ENCODE data around the gene SNX8. TPM values are rescaled to one million over a fixed set of nuclear protein-coding genes. Genes with fewer than 3 reads are reported as not detected.
A peak's percentile ranks its signal among the peaks of the same experiment; 100 is the strongest.

The SNX8 gene
- total and polyA plus RNA-seq, 8 donors: 7.7 to 72.9 (median 12.0) TPM

- TF ChIP-seq POLR2AphosphoS5 (IDR thresholded peaks at IDR 0.05) (no peak), POLR2A (IDR thresholded peaks at IDR 0.05) (no peak), EP300 (IDR thresholded peaks at IDR 0.05) (no peak), CTCF (IDR thresholded peaks at IDR 0.05) (no peak)
- Histone ChIP-seq H3K4me1 (peaks cover 0 to 28% (median 12%) of the 10 kb centered on the region in 4 donors), H3K27me3 (no peaks in the 10 kb centered on the region), H3K4me3 (no peak overlapping the region), H3K9me3 (no peaks in the 10 kb centered on the region), H3K36me3 (peaks cover 0 to 7% (median 6%) of the 10 kb centered on the region in 4 donors), H3K27ac (peak overlapping the region in 2 of 5 donors; percentile 38 to 56)
- intact Hi-C loops (cut with DNase I; ENCODE audit: low total_unique reads): no loop called here
- DNase-seq: no peak
- WGBS, 5 donors: 79 to 90% (median 89%) methylated on average over 14 of the region's 14 CpGs
These were observed 32.0 kb downstream of the SNX8 start for GRCh38 chr7:2282185-2282751.

- Histone ChIP-seq H3K4me3 (no peak overlapping the region), H3K27ac (peak overlapping the region in 2 of 5 donors; percentile 38 to 56), H3K27me3 (no peaks in the 10 kb centered on the region), H3K9me3 (no peaks in the 10 kb centered on the region), H3K36me3 (peaks cover 0 to 15% (median 12%) of the 10 kb centered on the region in 4 donors), H3K4me1 (peaks cover 0 to 28% (median 12%) of the 10 kb centered on the region in 4 donors)
- intact Hi-C loops (cut with DNase I; ENCODE audit: low total_unique reads): no loop called here
- WGBS, 5 donors: 40 to 73% (median 66%) methylated on average over 9 of the region's 9 CpGs
- DNase-seq: peak in 1 of 2 donors; percentile 90
- no peak for TF ChIP-seq CTCF (IDR thresholded peaks at IDR 0.05)
- TF ChIP-seq POLR2A (IDR thresholded peaks at IDR 0.05): no peak
These were observed 32.7 kb downstream of the SNX8 start for GRCh38 chr7:2281541-2281940.

DNA sequence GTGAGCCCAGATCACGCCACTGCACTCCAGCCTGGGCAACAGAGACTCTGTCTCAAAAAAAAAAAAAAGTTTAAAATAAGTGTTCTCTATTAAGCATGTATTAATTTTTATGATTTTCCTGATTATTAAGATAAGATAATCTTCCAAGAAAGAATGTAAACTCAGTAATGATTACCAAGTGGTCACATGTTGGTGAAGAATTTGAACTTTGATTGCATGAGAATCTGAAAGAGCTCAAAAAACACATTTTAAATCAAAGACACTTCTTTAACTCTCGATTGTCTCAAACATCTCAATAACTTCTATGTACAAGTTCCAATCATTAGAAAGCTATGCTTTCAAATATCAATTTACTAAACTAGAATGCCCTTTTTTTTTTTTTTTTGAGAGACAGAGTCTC, 33.8 kb downstream of the SNX8 start:
- WGBS, 5 donors: 30 to 57% (median 50%) methylated on average over 2 of the region's 2 CpGs
- Histone ChIP-seq H3K27me3 (no peaks in the 10 kb centered on the region), H3K4me3 (no peak overlapping the region), H3K9me3 (no peaks in the 10 kb centered on the region), H3K27ac (no peak overlapping the region), H3K36me3 (peaks cover 0 to 24% (median 20%) of the 10 kb centered on the region in 4 donors), H3K4me1 (peaks cover 0 to 28% (median 12%) of the 10 kb centered on the region in 4 donors)
- TF ChIP-seq CTCF (IDR thresholded peaks at IDR 0.05) (no peak), POLR2A (IDR thresholded peaks at IDR 0.05) (no peak), EP300 (IDR thresholded peaks at IDR 0.05) (no peak), POLR2AphosphoS5 (IDR thresholded peaks at IDR 0.05) (no peak)
- intact Hi-C loops (cut with DNase I; ENCODE audit: low total_unique reads): no loop called here
- no peak for DNase-seq

GRCh38 chr7:2279896-2280295, 34.3 kb downstream of the SNX8 start:
- no peak for TF ChIP-seq CTCF (IDR thresholded peaks at IDR 0.05)
- no peak for TF ChIP-seq EP300 (IDR thresholded peaks at IDR 0.05)
- TF ChIP-seq POLR2AphosphoS5 (IDR thresholded peaks at IDR 0.05): no peak
- no peak for TF ChIP-seq POLR2A (IDR thresholded peaks at IDR 0.05)
- WGBS, 5 donors: 37 to 43% (median 41%) methylated on average over 4 of the region's 4 CpGs
- Histone ChIP-seq H3K4me1 (peaks cover 0 to 28% (median 12%) of the 10 kb centered on the region in 4 donors), H3K4me3 (no peak overlapping the region), H3K27me3 (no peaks in the 10 kb centered on the region), H3K27ac (no peak overlapping the region), H3K36me3 (peaks cover 2 to 27% (median 23%) of the 10 kb centered on the region in 4 donors), H3K9me3 (no peaks in the 10 kb centered on the region)
- peak in 1 of 2 donors; percentile 74 for DNase-seq
- intact Hi-C loops (cut with DNase I; ENCODE audit: low total_unique reads): no loop called here

Measured in stomach (tissue), 9 donors.